H1 (cell line): ENCODE results near the gene SLC11A1. TPM values are rescaled to one million over a fixed set of nuclear protein-coding genes. Genes with fewer than 3 reads are reported as not detected.

Experiments
- CTCF ChIA-PET: fragments of 300-600 bp; sonication (Branson Sonifier 250); formaldehyde crosslinking; loops from one replicate; lab custom pipeline; 2021; ENCODE audit not compliant: partially characterized antibody; lab: Charles Lee
- POLR2A ChIA-PET: fragments of 300-600 bp; sonication (Branson Sonifier 250); formaldehyde crosslinking; loops from one replicate; lab custom pipeline; 2021; ENCODE audit warnings: inconsistent platforms; ENCODE audit not compliant: partially characterized antibody; lab: Charles Lee
- DNase-seq, 2 experiments: peaks; one replicate each; pipeline versions ENCODE4 v3.0.0 to v3.0.0-alpha.2; 2010 to 2022; ENCODE audit warnings: low spot score in 2 of 2, low read depth in 1 of 2, mixed read lengths in 1 of 2
- FAIRE-seq: peaks from 2 replicates; lab custom pipeline; 2011; peaks lifted over from hg19 to GRCh38; lab: Jason Lieb, UNC
- H2AFZ ChIP-seq: 2 replicates; pipeline ENCODE4 v1.8.1; 2012; ENCODE audit warnings: low read length, inconsistent platforms
- H2AK5ac ChIP-seq: 2 replicates; pipeline ENCODE4 v1.6.1; 2013; ENCODE audit warnings: low read depth, low read length
- H2BK120ac ChIP-seq: replicated peaks from 2 replicates; pipeline ENCODE3; 2013; ENCODE audit warnings: low read depth, low read length, inconsistent platforms
- H2BK12ac ChIP-seq: 2 replicates; pipeline ENCODE4 v1.6.1; 2013; ENCODE audit warnings: low read depth, low read length
- H2BK15ac ChIP-seq: 2 replicates; pipeline ENCODE4 v1.6.1; 2013; ENCODE audit warnings: low read length
- H2BK20ac ChIP-seq: 2 replicates; pipeline ENCODE4 v1.6.1; 2013; ENCODE audit warnings: low read length
- H2BK5ac ChIP-seq: 2 replicates; pipeline ENCODE4 v1.6.1; 2013; ENCODE audit warnings: low read depth, low read length
- H3K14ac ChIP-seq: 2 replicates; pipeline ENCODE4 v1.6.1; 2013; ENCODE audit warnings: inconsistent platforms; ENCODE audit not compliant: insufficient read length
- H3K18ac ChIP-seq: 2 replicates; pipeline ENCODE4 v1.6.1; 2013; ENCODE audit warnings: low read length; ENCODE audit errors: extremely low read depth
- H3K23ac ChIP-seq: 2 replicates; pipeline ENCODE4 v1.6.1; 2013; ENCODE audit warnings: inconsistent platforms; ENCODE audit not compliant: insufficient read length
- H3K23me2 ChIP-seq: 2 replicates; pipeline ENCODE4 v1.6.1; 2013; ENCODE audit warnings: low read depth, low read length
- H3K27ac ChIP-seq: 2 replicates; pipeline ENCODE4 v1.6.1; 2011; ENCODE audit warnings: low read depth, low read length, inconsistent platforms
- H3K27me3 ChIP-seq, 4 experiments: replicated peaks in 1 of 4; 1 replicate in 1 of 4; 2 replicates in 3 of 4; pipeline versions ENCODE4 v1.6.1 to v1.8.1; 2011 to 2013; ENCODE audit warnings: low read length in 3 of 4, mild to moderate bottlenecking in 3 of 4, inconsistent platforms in 2 of 4, mixed read lengths in 2 of 4, moderate library complexity in 1 of 4; ENCODE audit not compliant: control insufficient read depth in 3 of 4, insufficient read depth in 3 of 4; ENCODE audit errors: extremely low read depth in 1 of 4
- H3K36me3 ChIP-seq, 4 experiments: 2 replicates each; pipeline versions ENCODE4 v1.6.1 to v1.8.1; 2011 to 2013; ENCODE audit warnings: mild to moderate bottlenecking in 4 of 4, low read length in 3 of 4, moderate library complexity in 2 of 4, control low read depth in 1 of 4, inconsistent platforms in 1 of 4; ENCODE audit not compliant: insufficient read depth in 4 of 4, control insufficient read depth in 2 of 4
- H3K4ac ChIP-seq: replicated peaks from 2 replicates; pipeline ENCODE3; 2013; ENCODE audit warnings: low read length, low read depth, mixed read lengths, inconsistent platforms; ENCODE audit not compliant: insufficient read length
- H3K4me1 ChIP-seq, 4 experiments: replicated peaks in 1 of 4; 1 replicate in 1 of 4; 2 replicates in 3 of 4; pipeline versions ENCODE4 v1.6.1 to v1.8.1; 2011 to 2013; ENCODE audit warnings: low read length in 3 of 4, inconsistent platforms in 2 of 4, mixed read lengths in 1 of 4; ENCODE audit not compliant: insufficient read depth in 4 of 4, control insufficient read depth in 3 of 4
- H3K4me2 ChIP-seq, 2 experiments: 2 replicates each; pipeline versions ENCODE4 v1.6.1 to v1.8.1; 2011 to 2013; ENCODE audit warnings: low read depth in 2 of 2, low read length in 2 of 2, control low read depth in 1 of 2, inconsistent platforms in 1 of 2, mild to moderate bottlenecking in 1 of 2; ENCODE audit not compliant: insufficient read depth in 1 of 2
- H3K4me3 ChIP-seq, 4 experiments: fragments of 200-600, 300-600 bp in 1 of 4; sonication (generic), shearing (Covaris generic), sonication (Bioruptor Twin) in 1 of 4; 2 replicates each; pipeline versions ENCODE4 v1.5.1 to v1.8.1; 2011 to 2016; ENCODE audit warnings: low read length in 4 of 4, low read depth in 3 of 4, control low read depth in 2 of 4, inconsistent platforms in 2 of 4, mild to moderate bottlenecking in 2 of 4, mixed read lengths in 1 of 4, moderate library complexity in 1 of 4; ENCODE audit not compliant: insufficient read depth in 2 of 4; ENCODE audit errors: extremely low read depth in 1 of 4
- H3K56ac ChIP-seq: replicated peaks from 2 replicates; pipeline ENCODE3; 2013; ENCODE audit warnings: low read depth, mild to moderate bottlenecking, mixed read lengths, low read length, inconsistent platforms; ENCODE audit not compliant: insufficient read length
- H3K79me1 ChIP-seq: 2 replicates; pipeline ENCODE4 v1.6.1; 2013; ENCODE audit warnings: low read depth, low read length, control low read depth
- H3K79me2 ChIP-seq, 2 experiments: 2 replicates each; pipeline versions ENCODE4 v1.6.1 to v1.8.1; 2012 to 2013; ENCODE audit warnings: low read length in 2 of 2, mild to moderate bottlenecking in 2 of 2, inconsistent platforms in 1 of 2; ENCODE audit not compliant: insufficient read depth in 2 of 2, control insufficient read depth in 1 of 2
- H3K9ac ChIP-seq, 4 experiments: replicated peaks in 1 of 4; 1 replicate in 1 of 4; 2 replicates in 3 of 4; pipeline versions ENCODE4 v1.6.1 to v1.8.1; 2011 to 2013; ENCODE audit warnings: low read depth in 3 of 4, low read length in 3 of 4, control low read depth in 2 of 4, mild to moderate bottlenecking in 2 of 4, moderate library complexity in 2 of 4, inconsistent platforms in 1 of 4; ENCODE audit errors: extremely low read depth in 1 of 4
- H3K9me3 ChIP-seq, 2 experiments: 2 replicates each; pipeline versions ENCODE4 v1.6.1 to v1.8.1; 2012 to 2013; ENCODE audit warnings: mild to moderate bottlenecking in 2 of 2, moderate library complexity in 2 of 2, control low read depth in 1 of 2, inconsistent platforms in 1 of 2, low read depth in 1 of 2, low read length in 1 of 2, mixed read lengths in 1 of 2; ENCODE audit not compliant: insufficient read depth in 2 of 2
- H4K20me1 ChIP-seq, 2 experiments: replicated peaks in 1 of 2; 2 replicates each; pipeline versions ENCODE3 to v1.8.1; 2011 to 2013; ENCODE audit warnings: inconsistent platforms in 2 of 2, low read length in 2 of 2, mild to moderate bottlenecking in 1 of 2; ENCODE audit not compliant: insufficient read depth in 2 of 2, control insufficient read depth in 1 of 2
- H4K5ac ChIP-seq: 2 replicates; pipeline ENCODE4 v1.6.1; 2013; ENCODE audit warnings: low read length, low read depth, mixed read lengths, inconsistent platforms; ENCODE audit not compliant: insufficient read length
- H4K8ac ChIP-seq: 2 replicates; pipeline ENCODE4 v1.8.0; 2013; ENCODE audit warnings: mild to moderate bottlenecking, moderate library complexity, low read length, inconsistent platforms; ENCODE audit not compliant: insufficient read depth; ENCODE audit errors: extremely low read depth
- H4K91ac ChIP-seq: replicated peaks from 2 replicates; pipeline ENCODE3; 2013; ENCODE audit warnings: low read length, mixed read lengths, inconsistent platforms; ENCODE audit not compliant: insufficient read length
- BRCA1 ChIP-seq: IDR thresholded peaks from 2 replicates; pipeline ENCODE4 v1.6.1; 2012; ENCODE audit warnings: low read depth, low read length, improper control_type of control experiment
- CBX8 ChIP-seq: fragments of 300-800, 300-1000 bp; sonication (generic); IDR thresholded peaks from 2 replicates; pipeline ENCODE4 v1.7.1; 2016; ENCODE audit warnings: low read depth, low read length, borderline replicate concordance
- CREB1 ChIP-seq: IDR thresholded peaks from 2 replicates; pipeline ENCODE4 v1.6.1; 2012; ENCODE audit warnings: inconsistent platforms
- HDAC2 ChIP-seq, 2 experiments: fragments of 300-600 bp in 1 of 2; sonication (generic) in 1 of 2; IDR thresholded peaks; 2 replicates each; pipeline ENCODE4 v1.6.1; 2011 to 2012; ENCODE audit warnings: low read depth in 2 of 2, low read length in 2 of 2, mild to moderate bottlenecking in 2 of 2, moderate library complexity in 2 of 2, borderline replicate concordance in 1 of 2, inconsistent platforms in 1 of 2
- KDM5A ChIP-seq: fragments of 200-600 bp; IDR thresholded peaks from 2 replicates; pipeline ENCODE4 v1.7.1; 2012; ENCODE audit warnings: mild to moderate bottlenecking, low read length, inconsistent platforms, mixed read lengths
- RNF2 ChIP-seq: fragments of 200-900, 300-1000 bp; sonication (generic); IDR thresholded peaks from 2 replicates; pipeline ENCODE4 v1.7.1; 2016; ENCODE audit warnings: borderline replicate concordance, low read depth, mild to moderate bottlenecking, antibody characterized with exemption, low read length; ENCODE audit not compliant: poor library complexity, severe bottlenecking; ENCODE audit errors: missing control alignments
- RXRA ChIP-seq: IDR thresholded peaks from 2 replicates; pipeline ENCODE4 v1.6.1; 2011; ENCODE audit warnings: low read depth, mild to moderate bottlenecking, low read length, moderate library complexity; ENCODE audit not compliant: insufficient read depth
- SP4 ChIP-seq: IDR thresholded peaks from 2 replicates; pipeline ENCODE4 v1.6.1; 2012; ENCODE audit warnings: low read length, inconsistent platforms
- TAF7 ChIP-seq: optimal IDR thresholded peaks from 2 replicates; pipeline ENCODE3; 2011; ENCODE audit warnings: low read depth, mild to moderate bottlenecking, inconsistent platforms, low read length, moderate library complexity, borderline replicate concordance
- TCF12 ChIP-seq: IDR thresholded peaks from 2 replicates; pipeline ENCODE4 v1.6.1; 2011; ENCODE audit warnings: low read depth, mild to moderate bottlenecking, low read length
- WGBS, 2 experiments: shearing (Covaris generic) in 1 of 2; methylation state at CpG; one replicate each; pipeline versions ENCODE4 v1.1.6 to v1.1.7; 2013 to 2015; ENCODE audit warnings: low lambda C conversion rate in 2 of 2, mixed read lengths in 2 of 2, inconsistent platforms in 1 of 2, low coverage in 1 of 2, missing lambda C conversion rate in 1 of 2; ENCODE audit not compliant: insufficient replicate concordance in 2 of 2, insufficient coverage in 1 of 2, insufficient read length in 1 of 2; ENCODE audit errors: extremely low coverage in 1 of 2, missing lambda C conversion rate in 1 of 2; 5-methylcytosine and 5-hydroxymethylcytosine counted together
- polyA plus RNA-seq, 7 experiments: library from polyadenylated mRNA; depleted of rRNA in 3 of 7; stranded (reverse) in 5 of 7; unstranded in 2 of 7; fragments of >200 nt in 5 of 7; fragments of 200-250 nt in 2 of 7; gene quantifications; 1 replicate in 5 of 7; 2 replicates in 1 of 7; 4 replicates in 1 of 7; pipeline versions ENCODE4 v1.2.1 to v1.2.3, GENCODE V29; 2011 to 2013; ENCODE audit warnings: missing spikeins in 2 of 7, mixed read lengths in 2 of 7
- total RNA-seq: library from RNA; stranded (reverse); fragmentation: NEBNext Ultra II Directional; extraction: Animal tissue kit (Norgen Biotek cat#: 25700); gene quantifications from 2 replicates; pipeline ENCODE4 v1.2.1, GENCODE V29; 2021
- TF ChIP-seq, protein P1 (sequence below): IDR thresholded peaks from 2 replicates; pipeline ENCODE4 v1.6.1; 2011; ENCODE audit warnings: low read length, improper control_type of control experiment

SLC11A1 gene
- total and polyA plus RNA-seq, 2 of the 8 experiments (the other 6 are each of a cell fraction or from before 2014, with no cell fraction given) = 0.20 to 0.43 TPM

- Histone ChIP-seq H2AFZ (no peak overlapping the region), H3K4me3 (no peak overlapping the region), H3K79me2 (no peaks in the 10 kb centered on the region), H2AK5ac (no peak overlapping the region), H3K27ac (no peak overlapping the region), H3K36me3 (no peaks in the 10 kb centered on the region; a peak in 1 of 8 replicates), H2BK12ac (no peak overlapping the region), H3K23me2 (no peaks in the 10 kb centered on the region), H3K23ac (no peak overlapping the region), H2BK120ac (no peak overlapping the region), H4K91ac (no peak overlapping the region), H3K4me1 (peaks cover 0 to 4% (median 0%) of the 10 kb centered on the region in 4 experiments; a peak in 1 of 7 replicates), H3K56ac (no peak overlapping the region), H3K27me3 (no peaks in the 10 kb centered on the region), H4K20me1 (no peaks in the 10 kb centered on the region), H4K5ac (no peak overlapping the region), H3K9ac (no peak overlapping the region; a peak in 1 of 7 replicates), H3K18ac (no peak overlapping the region), H2BK15ac (no peak overlapping the region), H3K14ac (no peak overlapping the region), H3K4ac (no peak overlapping the region), H4K8ac (0 out of 2 replicates have a peak overlapping the region, but pooled peaks have one; percentile 9), H3K4me2 (no peak overlapping the region), H2BK5ac (peak overlapping the region; percentile 39; the same call in 1 of the 2 replicates), H2BK20ac (no peak overlapping the region), H3K9me3 (no peaks in the 10 kb centered on the region), H3K79me1 (no peaks in the 10 kb centered on the region)
- CTCF ChIA-PET = interaction anchor here (1.5 to 3.0 kb wide), 3 partner anchors 11 to 47 kb away, joined by 3 to 18 read pairs (median 7); partner anchors contain the start of gene CATIP
- 90% methylated on average over 12 of the region's 12 CpGs; no CpG with 5 or more reads in 1 of the 2 experiments for WGBS, 2 experiments
- DNase-seq = no peak
- FAIRE-seq = no peak
- POLR2A ChIA-PET = no interaction called here
- TF ChIP-seq, protein P1, sequence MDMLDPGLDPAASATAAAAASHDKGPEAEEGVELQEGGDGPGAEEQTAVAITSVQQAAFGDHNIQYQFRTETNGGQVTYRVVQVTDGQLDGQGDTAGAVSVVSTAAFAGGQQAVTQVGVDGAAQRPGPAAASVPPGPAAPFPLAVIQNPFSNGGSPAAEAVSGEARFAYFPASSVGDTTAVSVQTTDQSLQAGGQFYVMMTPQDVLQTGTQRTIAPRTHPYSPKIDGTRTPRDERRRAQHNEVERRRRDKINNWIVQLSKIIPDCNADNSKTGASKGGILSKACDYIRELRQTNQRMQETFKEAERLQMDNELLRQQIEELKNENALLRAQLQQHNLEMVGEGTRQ = no peak
- TF ChIP-seq TCF12 (no peak), RNF2 (no peak), RXRA (no peak), CBX8 (no peak), CREB1 (no peak), HDAC2 (IDR thresholded peaks at IDR 0.05; ENCODE audit: borderline replicate concordance in 1 of 2, low read depth in 2 of 2, low read length in 2 of 2) (no peak), SP4 (no peak), BRCA1 (no peak), TAF7 (no peak), KDM5A (no peak)
Observed at GRCh38 chr2:218345491-218346236, 36.4 kb upstream of the SLC11A1 start.
